ENCODE results near the gene NPB.

NPB gene

GRCh38 chr17:81918832-81919545 is 17.0 kb downstream of the NPB start:
- ChIA-PET CTCF (no interaction called here), POLR2A (no interaction called here)
- no peak for DNase-seq (ENCODE audit: extremely low spot score)
- no peak for TF ChIP-seq CTBP1 (IDR thresholded peaks at IDR 0.05; ENCODE audit: borderline replicate concordance)
- no peak for TF ChIP-seq FOXK2 (IDR thresholded peaks at IDR 0.05)
- no peak for TF ChIP-seq ZNF384 (IDR thresholded peaks at IDR 0.05)
- no peak for TF ChIP-seq TARDBP (IDR thresholded peaks at IDR 0.05)
- TF ChIP-seq HDGF (IDR thresholded peaks at IDR 0.05; ENCODE audit: borderline replicate concordance) = no peak
- no peak for TF ChIP-seq BHLHE40 (IDR thresholded peaks at IDR 0.05; ENCODE audit: borderline replicate concordance)

- CTCF ChIA-PET = no interaction called here
- no peak for DNase-seq (ENCODE audit: extremely low spot score)
- POLR2A ChIA-PET = no interaction called here
- TF ChIP-seq CTBP1 (IDR thresholded peaks at IDR 0.05; ENCODE audit: borderline replicate concordance) (no peak), BHLHE40 (IDR thresholded peaks at IDR 0.05; ENCODE audit: borderline replicate concordance) (no peak), ZNF384 (IDR thresholded peaks at IDR 0.05) (no peak)
- TF ChIP-seq, protein P1, sequence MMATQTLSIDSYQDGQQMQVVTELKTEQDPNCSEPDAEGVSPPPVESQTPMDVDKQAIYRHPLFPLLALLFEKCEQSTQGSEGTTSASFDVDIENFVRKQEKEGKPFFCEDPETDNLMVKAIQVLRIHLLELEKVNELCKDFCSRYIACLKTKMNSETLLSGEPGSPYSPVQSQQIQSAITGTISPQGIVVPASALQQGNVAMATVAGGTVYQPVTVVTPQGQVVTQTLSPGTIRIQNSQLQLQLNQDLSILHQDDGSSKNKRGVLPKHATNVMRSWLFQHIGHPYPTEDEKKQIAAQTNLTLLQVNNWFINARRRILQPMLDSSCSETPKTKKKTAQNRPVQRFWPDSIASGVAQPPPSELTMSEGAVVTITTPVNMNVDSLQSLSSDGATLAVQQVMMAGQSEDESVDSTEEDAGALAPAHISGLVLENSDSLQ (IDR thresholded peaks at IDR 0.05) = no peak
These were observed 18.8 kb downstream of the NPB start for GRCh38 chr17:81920612-81921536.

- CTCF ChIA-PET = no interaction called here
- POLR2A ChIA-PET = no interaction called here
- TF ChIP-seq ELF4 (IDR thresholded peaks at IDR 0.05) (no peak), TARDBP (IDR thresholded peaks at IDR 0.05) (no peak), SP1 (IDR thresholded peaks at IDR 0.05) (no peak), CTBP1 (IDR thresholded peaks at IDR 0.05; ENCODE audit: borderline replicate concordance) (no peak), BHLHE40 (IDR thresholded peaks at IDR 0.05; ENCODE audit: borderline replicate concordance) (no peak), L3MBTL2 (conservative IDR thresholded peaks at IDR 0.05) (no peak), FOXA1 (IDR thresholded peaks at IDR 0.05) (no peak), NFRKB (IDR thresholded peaks at IDR 0.05) (no peak), FOXK2 (IDR thresholded peaks at IDR 0.05) (no peak), ARNT (IDR thresholded peaks at IDR 0.05) (no peak), LEF1 (IDR thresholded peaks at IDR 0.05; ENCODE audit: borderline replicate concordance) (no peak), ZNF384 (IDR thresholded peaks at IDR 0.05) (no peak), FOXM1 (IDR thresholded peaks at IDR 0.05; ENCODE audit: borderline replicate concordance) (no peak), HDGF (IDR thresholded peaks at IDR 0.05; ENCODE audit: borderline replicate concordance) (no peak), SUZ12 (IDR thresholded peaks at IDR 0.05) (no peak)
- TF ChIP-seq, protein P1 (IDR thresholded peaks at IDR 0.05) = no peak
- no peak for DNase-seq (ENCODE audit: extremely low spot score)
These were observed 19.5 kb downstream of the NPB start for GRCh38 chr17:81921537-81921862.

DNA sequence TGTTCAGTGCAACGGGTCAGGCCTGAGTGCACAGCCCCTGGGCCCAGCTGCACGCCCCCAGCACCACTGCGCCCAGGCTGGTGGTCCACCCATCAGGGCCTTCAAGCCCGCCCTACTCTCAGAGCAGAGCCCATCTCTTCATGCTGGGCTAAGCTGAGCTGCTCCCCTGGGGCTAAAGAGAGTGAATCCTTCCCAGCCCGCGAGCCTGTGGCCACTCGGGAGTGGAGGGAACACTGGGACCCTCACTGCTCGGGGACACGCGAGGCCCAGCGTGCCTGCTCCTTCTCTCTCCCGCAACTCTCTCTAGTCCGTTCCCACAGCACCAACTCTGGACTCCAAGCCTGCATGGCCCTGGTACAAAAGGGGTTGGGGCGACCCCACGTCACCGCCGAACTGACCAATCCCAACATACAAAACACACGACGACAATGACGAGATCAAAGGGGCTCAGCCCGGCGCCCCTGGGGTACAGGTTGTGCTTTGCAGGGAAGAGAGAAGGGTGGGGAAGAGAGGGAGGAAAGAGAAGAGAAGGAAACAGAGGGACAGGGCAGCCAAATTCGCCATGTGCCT is 20.0 kb downstream of the NPB start:
- TF ChIP-seq NFRKB (IDR thresholded peaks at IDR 0.05) (no peak), ZNF384 (IDR thresholded peaks at IDR 0.05) (no peak), SUZ12 (IDR thresholded peaks at IDR 0.05) (no peak), BHLHE40 (IDR thresholded peaks at IDR 0.05; ENCODE audit: borderline replicate concordance) (no peak), SP1 (IDR thresholded peaks at IDR 0.05) (no peak), ELF4 (IDR thresholded peaks at IDR 0.05) (no peak), FOXK2 (IDR thresholded peaks at IDR 0.05) (no peak), LEF1 (IDR thresholded peaks at IDR 0.05; ENCODE audit: borderline replicate concordance) (no peak)
- TF ChIP-seq, protein P1 (IDR thresholded peaks at IDR 0.05) = no peak
- ChIA-PET POLR2A (no interaction called here), CTCF (interaction anchor here (1.6 kb wide), 1 partner anchor 53 kb away, joined by 4 read pairs; no protein-coding TSS in a partner anchor)
- no peak for DNase-seq (ENCODE audit: extremely low spot score)

GRCh38 chr17:81922566-81923301 is 20.7 kb downstream of the NPB start:
- POLR2A ChIA-PET = interaction anchor here (1.5 to 4.9 kb wide), 4 partner anchors 12 to 52 kb away, joined by 5 to 24 read pairs (median 11); partner anchors contain the start of genes ANAPC11, ARHGDIA, PCYT2 and PYCR1

More at GRCh38 chr17:81922566-81923301, 20.7 kb downstream of the NPB start:
- no peak for DNase-seq (ENCODE audit: extremely low spot score)
- CTCF ChIA-PET = interaction anchor here (0.5 to 1.6 kb wide), 2 partner anchors 54 to 670 kb away, joined by 4 to 5 read pairs; no protein-coding TSS in a partner anchor
- no peak for TF ChIP-seq LEF1 (IDR thresholded peaks at IDR 0.05; ENCODE audit: borderline replicate concordance)
- no peak for TF ChIP-seq FOXK2 (IDR thresholded peaks at IDR 0.05)
- no peak for TF ChIP-seq SP1 (IDR thresholded peaks at IDR 0.05)
- no peak for TF ChIP-seq ELF4 (IDR thresholded peaks at IDR 0.05)
